Endometrium (tissue), 2 donors: ENCODE measurements around the gene DDX51.
"Not testable (repeated sequence)": the region's sequence is repeated elsewhere in the genome, so short reads cannot be mapped to it uniquely, and the experiment has no call there.

Experiments
- FAIRE-seq: peaks from 2 replicates; lab custom pipeline; 2012; peaks lifted over from hg19 to GRCh38; lab: Jason Lieb, UNC
- donor health status: control.
- donor health status: control.

DDX51 gene

DNA sequence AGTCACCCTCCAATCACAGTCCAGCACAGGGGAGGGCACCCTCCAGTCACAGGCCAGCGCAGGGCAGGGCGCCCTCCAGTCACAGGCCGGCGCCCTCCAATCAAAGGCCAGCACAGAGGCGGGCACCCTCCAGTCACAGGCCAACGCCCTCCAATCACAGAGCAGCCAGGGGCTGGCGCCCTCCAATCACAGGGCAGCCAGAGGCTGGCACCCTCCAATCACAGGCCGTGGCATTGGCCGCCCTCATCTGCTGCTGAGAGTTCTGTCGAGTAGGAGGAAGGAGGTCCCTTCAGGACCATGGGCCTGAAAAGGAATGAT lies 26.6 kb downstream of the DDX51 start:
- no peak for FAIRE-seq

DNA sequence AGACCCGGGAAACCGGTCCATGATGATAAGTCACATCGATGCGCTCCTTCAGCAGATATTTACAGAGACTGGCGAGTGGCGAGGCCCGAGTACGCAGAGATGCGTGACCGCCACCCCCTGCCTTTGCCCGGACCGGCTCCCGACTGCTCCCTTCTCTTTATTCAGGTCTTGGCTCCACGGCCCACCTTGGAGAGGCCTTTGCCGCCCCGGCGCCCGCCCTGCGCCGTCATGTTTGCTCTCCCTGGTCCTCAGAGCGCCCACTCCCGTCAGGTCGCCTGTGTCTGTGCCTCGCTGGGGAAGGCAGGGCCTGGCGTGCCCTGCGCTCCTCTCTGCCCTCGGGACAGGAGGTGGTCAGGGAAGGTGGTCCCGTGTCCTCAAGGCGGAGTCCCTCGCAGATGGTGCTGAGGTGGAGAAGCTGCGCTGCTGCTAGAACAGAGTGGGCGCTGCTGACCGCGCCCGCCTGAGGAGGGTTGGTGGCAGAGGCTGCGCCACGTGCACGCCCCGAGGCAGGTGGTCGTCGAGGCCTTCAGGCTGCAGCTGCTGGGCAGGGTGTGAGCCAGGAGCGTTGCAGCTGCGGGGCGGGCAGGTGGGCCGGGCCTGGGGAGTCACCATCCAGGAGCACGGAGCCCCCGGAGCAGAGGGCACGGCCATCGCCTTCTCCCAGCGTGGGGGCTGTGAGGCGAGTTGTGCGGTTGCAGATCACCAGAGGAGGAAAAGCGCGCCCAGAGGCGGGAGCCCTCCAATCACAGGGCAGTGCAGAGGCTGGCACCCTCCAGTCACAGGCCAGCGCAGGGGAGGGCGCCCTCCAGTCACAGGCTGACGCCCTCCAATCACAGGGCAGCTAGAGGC lies 27.2 kb downstream of the DDX51 start:
- FAIRE-seq, result no peak

DNA sequence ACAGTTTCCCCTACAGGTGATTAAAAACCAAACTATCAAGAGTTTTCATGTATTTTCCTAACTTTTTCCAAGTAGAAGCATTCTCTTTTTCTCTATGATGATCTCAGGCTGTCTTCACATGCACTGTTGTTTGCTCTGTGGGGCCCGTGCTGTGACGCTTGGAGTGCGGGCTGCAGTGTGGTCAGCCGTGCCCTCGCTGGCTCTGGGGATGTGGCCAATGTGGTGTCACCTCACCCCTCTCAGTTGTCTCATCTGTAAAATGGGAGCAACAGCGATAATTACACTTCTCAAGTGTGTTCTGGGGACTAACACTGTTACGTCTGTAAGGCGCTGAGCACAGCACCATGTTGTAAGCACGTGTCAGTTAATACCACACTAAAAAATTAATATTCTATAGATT lies 28.6 kb downstream of the DDX51 start:
- FAIRE-seq, result no peak

DNA sequence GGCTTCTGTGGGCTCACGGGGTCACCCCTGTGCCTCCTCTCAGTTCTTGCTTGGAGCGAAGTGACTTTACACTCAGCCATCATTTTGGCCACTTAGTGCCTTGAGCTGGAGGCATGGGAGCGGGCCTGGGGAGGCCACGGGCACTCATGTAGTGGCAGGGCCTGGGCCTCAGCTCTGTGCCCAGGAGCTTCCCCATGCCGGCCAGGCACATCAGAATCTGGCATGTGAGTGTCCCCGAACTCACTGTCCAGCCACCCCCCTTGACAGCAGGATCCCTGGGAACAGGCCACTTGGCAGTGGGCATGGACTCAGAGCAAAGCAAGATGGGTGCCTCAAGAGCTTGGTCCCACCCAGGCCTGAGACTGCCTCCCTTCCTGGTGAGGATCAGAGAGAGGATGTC lies 29.5 kb downstream of the DDX51 start:
- FAIRE-seq, result no peak

DNA sequence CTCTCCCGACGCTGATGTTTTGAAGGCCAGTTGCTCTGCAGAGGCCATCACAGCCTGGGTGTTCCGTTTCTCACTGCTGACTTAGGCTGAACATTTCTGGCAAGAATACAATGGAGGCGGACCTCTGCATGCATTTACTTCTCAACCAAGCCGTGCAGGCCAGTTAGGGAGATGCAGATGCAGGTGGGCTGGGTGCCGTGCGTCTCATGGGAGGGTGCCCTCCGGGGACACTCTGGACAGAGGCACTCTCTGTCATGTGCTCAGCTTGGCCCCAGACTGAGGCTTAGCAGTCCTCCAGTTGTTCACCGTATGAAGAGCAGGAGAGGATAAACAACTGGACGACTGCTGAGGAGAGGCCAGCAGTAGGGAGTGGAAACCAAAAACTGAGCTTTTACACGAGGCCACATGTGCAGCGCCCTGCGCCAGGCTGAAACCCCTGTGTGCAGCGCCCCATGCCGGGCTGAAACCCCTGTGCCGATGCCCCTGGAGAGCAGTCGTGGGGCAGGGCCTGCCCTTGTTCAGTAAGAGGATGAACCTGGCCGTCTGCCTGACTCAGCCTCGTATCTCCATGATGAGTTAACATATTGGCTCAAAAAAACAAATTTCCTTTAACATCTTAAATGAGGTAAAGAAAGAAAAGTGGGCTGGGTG lies 32.3 kb downstream of the DDX51 start:
- no peak for FAIRE-seq

DNA sequence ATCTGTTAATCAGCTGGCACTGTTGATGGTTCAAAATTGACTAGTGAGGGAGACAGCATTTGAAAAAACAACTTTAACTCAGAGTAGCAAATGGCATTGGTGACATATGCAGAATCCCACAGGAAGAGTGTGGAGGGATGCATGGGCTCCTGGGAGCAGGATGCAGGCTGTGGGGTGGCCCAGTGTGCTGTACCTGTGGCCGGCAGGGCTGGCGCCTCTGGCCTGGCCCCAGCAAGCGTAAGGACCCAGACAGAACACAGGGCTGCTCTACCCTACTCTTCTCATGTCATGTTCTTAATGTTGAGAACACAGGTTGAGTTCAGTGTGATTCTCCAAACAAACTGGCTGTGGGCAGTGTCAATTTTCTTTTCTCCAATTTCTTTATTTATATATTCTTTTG lies 33.4 kb downstream of the DDX51 start:
- no peak for FAIRE-seq

DNA sequence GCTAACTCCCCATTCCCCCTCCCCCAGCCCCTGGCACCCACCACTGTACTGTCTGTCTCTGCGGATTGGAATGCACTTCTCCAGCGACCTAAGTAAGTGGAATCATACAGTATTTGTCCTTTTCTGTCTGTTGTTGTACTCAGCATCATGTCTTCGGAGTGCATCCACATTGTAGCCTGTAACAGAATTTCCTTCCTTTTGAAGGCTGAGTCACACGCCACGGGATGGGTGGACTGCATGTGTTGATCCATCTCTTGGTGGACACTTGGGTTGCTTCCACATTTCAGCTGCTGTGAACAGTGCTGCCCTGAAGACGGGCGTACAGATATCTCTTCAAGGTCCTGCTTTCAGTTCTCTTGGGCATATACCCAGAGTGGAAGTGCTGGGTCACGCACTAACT lies 34.4 kb downstream of the DDX51 start:
- FAIRE-seq, result no peak

DNA sequence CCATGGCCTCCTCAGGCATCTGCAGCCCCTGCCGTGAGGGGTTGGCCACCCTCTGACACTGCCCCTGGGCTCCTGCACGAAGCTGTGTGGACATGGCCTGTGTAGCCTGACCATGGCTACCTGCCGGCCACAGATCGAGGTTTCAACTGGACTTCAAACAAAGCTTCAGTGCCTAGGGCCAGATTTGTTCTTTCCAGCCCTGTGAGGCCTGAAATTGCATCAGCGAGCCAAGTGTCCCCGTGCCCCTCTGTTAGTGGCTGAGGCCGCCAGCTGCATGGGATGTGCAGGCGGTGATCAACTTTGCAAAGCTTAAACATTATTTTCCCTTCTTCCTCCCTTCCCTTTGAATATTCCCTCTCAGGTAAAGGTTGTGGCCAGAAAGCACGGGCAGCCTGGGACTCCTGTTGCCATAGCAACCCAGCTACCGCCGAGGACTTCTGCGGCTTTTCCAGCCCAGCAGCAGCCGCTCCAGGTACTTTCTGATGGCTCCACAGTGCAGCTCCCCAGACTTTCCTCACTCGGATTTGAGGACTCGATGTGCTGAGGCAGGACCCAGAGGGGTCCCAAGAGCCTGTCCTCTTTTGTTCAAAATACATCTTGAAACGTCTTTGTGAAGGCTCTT lies 35.8 kb downstream of the DDX51 start:
- no peak for FAIRE-seq

DNA sequence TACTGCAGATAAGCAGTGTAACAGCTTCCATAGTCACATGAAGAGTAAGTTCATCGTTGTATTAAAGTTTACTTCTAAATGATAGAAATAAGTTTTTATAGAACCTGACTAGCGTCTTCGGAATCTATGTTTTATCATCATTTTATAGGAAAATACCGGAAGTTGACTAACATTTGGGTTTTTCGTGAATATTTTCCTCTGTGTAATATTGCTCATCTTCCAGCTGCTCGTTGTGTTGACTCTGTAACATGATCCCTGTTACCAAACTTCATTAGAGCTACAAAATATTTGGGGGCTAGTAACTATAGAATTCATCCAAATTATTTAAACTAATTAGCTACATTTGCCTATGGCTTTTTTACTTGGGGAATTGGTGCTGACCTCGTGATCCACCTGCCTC lies 37.2 kb downstream of the DDX51 start:
- FAIRE-seq, result no peak

DNA sequence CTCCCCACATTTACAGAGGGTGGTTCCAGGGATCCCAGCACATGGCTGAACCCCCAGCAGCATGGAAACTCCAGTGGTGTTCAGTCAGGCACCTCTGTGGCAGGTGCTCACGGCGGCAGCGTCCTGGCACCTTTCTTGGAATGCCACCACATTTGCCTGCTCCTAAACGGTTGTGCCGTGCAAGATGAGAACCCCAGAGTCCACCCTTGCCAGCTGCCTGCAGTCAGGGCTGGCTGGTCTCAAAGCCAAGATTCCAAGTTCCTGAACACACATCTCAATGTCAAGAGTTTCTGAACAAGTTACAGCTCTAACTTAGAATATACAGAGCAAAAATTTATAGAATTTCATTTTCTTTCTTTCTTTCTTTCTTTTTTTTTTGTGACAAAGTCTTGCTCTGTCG lies 38.7 kb downstream of the DDX51 start:
- FAIRE-seq, result no peak

DNA sequence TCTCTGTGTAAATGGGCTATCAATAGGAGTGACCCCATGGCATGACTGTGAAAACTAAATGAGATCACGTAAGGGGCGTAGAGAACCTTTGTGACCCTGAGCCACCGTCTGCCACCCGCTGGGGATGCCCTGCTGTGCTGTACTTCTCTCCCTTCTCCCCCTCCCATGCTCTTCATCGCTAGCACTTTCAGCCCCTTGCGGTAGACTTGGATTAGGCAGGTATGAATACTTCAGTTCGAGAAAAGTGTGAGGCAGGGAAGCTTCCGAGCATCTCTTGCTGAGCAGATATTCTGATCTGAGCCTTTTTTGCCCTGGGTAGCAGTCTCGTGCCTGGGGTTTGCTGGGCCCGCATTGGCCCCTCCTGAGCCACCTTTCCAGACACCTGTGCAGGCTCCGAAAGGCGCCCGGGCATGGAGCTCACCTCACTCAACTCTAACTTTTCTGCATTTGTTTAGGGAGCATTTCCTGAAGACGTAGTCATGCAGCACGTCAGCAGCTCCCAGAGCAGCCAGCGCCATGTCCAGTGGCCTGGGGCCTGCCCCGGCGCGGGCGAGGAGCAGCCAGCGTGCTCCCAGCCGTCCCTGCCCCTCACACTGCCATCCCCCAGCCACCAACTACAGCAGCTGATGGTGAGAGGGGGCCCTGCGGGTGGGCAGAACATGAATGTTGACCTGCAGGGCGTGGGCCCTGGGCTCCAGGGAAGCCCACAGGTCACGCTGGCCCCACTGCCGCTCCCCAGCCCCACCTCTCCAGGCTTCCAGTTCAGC lies 40.4 kb downstream of the DDX51 start:
- no peak for FAIRE-seq

DNA sequence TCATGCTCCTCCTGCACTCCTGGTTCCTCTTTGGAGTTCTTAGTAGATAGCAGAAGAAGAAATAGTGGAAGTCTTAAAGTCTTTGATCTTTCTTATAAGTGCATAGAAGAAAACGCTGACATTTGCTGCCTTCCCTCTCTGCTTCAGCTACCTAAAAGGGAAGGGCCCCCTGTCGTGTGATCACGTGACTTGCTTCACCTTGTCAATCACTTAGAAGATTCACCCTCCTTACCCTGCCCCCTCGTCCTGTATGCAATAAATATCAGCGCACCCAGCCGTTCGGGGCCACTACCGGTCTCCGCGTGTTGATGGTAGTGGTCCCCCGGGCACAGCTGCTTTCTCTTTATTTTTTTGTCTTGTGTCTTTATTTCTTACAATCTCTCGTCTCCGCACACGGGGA lies 41.0 kb downstream of the DDX51 start:
- not testable (repeated sequence) for FAIRE-seq

DNA sequence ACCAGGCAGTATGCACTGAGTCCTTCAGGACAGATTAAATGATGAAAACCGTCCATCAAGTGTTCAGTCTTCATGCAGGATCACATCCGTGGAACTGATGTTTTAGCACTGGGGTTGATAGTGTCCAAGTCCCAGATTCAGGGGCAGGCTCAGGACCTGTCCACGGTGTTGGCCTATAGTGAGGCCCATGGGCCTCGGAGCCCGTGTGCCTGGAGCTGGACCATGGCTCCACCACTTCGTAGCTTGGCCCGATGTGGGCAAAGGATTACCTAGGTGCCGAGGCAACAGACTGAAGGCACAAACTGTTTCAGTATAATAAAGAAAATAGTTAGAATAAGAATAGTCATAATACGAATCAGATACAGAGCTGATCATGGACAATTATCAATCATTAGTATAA lies 41.8 kb downstream of the DDX51 start:
- no peak for FAIRE-seq

DNA sequence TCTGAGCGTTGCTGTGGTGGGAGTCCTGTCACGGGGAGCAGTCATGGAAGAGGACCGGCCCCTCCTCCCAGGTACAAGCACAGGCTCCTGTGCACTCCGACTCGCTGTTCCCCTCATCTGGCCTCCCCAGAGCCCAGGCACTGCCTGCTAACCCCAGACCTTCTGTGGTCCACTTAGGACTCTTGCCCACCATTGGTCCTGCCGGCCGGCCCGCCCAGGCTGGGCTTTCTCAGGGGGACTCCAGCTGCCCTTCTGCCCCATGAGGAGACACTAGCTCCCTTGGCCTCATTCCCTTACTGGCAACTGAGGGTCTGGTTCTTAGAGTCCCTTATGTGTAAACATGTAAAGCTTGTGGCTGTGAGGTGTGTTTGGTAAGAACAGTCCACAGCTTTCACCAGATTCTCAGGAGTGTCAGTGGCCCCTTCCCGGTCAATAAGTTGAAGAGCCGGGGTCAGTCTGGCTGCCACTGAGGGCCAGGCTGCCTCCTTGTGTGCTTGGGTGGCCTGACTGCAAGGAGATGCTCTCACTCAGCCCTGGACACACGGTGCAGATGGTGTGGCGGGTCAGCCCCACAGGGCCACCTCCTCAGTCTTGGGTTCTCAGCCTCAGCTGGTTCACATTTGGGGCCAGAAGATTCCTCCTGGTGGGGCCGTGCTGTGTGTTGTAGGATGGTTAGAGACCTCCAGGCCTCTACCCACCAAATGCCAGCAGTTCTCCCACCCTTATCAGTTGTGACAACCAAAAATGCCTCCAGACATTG lies 43.6 kb downstream of the DDX51 start:
- no peak for FAIRE-seq

DNA sequence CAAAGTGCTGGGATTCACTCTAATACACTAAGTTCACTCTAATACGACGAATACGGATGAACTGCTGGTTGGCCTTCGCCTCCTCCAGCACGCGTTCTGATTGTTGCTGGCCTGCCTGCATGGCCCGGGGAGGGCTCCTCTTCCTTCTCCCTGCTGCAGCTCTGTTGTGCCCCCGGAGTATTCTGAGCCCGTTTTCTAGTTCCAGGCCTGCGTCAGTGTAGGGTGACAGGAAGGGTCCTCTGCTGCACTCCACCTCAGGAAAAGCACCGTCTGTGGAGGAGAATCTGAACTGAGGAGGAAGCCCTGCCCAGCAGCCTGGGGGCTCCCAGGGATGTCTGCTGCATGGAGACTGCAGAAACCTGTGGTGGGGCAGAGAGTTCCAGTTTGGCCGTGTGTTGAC lies 44.4 kb downstream of the DDX51 start:
- FAIRE-seq, result no peak

DNA sequence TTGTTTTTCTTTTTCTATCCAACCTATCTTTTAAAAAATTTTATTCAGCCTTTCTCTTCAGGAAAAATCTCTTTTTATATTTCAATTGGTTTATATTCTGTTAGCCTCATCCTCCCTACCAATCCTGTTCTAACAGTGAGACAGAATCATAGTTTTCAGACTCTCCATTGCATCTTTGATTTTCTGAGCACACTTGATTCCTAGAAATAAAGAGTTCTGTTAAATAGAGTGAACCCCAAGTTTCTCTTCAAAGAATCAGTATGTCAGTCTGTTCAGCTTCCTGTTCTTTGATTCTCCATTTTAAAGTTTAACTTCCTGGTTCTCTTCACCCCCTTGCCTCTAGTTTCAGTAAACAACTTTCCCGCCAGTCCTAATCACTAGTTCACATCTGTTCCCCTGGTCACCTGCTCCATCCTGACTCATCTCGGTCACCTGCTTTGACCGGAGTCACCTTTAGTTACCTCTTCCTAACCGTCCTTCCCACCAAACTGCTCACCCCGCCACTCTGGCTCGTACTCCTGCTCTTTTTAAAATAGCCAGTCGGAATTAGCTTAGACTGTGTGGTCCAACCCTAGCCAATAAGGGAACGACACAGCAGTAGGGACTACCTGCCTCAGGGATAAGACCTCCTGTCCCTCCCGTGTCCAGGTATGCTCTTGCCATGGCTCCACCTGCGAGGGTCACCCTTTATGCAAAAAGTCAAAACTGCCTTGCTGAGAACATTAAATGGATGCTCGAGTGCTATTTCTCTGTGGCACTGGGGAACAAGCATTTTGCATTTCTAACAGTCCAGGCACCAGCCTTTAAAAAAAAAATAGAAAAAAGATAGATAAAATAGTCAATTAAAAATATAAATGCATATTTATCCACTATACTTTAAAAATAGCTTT lies 48.4 kb downstream of the DDX51 start:
- no peak for FAIRE-seq

DNA sequence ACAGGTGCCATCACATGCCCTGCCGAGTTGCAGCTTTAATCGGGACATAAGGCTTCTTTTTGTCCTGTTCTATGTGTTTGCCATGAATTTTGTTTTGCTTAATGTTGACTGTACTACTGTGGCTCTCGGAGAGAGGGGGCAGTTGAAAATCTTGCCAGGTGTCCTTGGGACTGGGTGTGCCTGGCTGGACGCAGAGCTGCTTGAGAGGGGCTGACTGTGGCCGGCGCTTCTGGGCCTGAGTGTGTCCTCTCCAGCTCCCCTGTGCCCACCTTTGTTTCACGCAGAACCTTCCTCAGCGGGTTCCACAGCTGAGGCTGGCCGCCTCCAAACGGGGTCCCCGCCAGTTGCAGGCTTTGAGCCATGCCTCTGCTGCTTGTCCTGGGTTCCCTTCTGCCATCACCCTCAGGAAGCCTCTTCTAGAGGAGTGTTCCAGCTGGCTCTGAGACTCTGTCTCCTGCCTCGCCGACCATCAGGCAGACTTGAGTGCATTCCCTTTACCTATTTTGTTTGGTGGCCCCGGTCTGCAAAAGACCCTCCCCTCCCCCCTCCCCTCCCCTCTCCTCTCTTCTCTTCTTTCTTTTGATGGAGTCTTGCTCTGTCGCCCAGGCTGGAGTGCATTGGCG lies 49.7 kb downstream of the DDX51 start:
- no peak for FAIRE-seq

DNA sequence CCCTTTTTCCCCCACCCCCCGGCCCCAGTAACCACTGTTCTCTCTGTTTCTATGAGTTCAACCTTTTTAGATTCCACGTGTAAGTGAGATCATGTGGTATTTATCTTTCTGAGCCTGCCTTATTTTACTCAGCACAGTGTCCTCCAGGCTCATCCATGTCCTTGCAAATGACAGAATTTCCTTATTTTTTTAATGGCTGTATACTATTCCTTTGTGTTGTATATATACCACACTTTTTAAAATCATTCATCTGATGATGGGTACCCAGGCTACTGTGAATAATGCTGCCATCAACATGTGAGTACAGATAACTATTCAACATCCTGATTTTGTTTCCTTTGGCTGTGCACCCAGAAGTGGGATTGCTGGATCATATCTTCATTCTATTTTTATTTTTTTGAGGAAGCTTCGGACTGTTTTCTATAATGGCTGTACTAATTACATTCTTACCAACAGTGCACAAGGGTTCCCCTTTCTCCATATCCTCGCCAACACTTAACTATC lies 54.7 kb downstream of the DDX51 start:
- FAIRE-seq, result no peak
